Mucosa of rectum (tissue), 2 donors: ENCODE measurements around the gene MAGI1.

Source experiments
- H3K27ac ChIP-seq, 2 donors: one replicate each; pipeline ENCODE4 v1.7.0; 2013; ENCODE audit warnings: inconsistent platforms in 2 of 2, low read depth in 2 of 2, low read length in 2 of 2
- H3K27me3 ChIP-seq, 2 donors: one replicate each; pipeline ENCODE4 v1.7.0; 2013; ENCODE audit warnings: low read length in 2 of 2; ENCODE audit not compliant: control insufficient read depth in 2 of 2, insufficient read depth in 2 of 2
- H3K36me3 ChIP-seq, 2 donors: one replicate each; pipeline ENCODE4 v1.7.0; 2013; ENCODE audit warnings: low read length in 2 of 2; ENCODE audit not compliant: control insufficient read depth in 2 of 2, insufficient read depth in 2 of 2
- H3K4me1 ChIP-seq, 2 donors: one replicate each; pipeline ENCODE4 v1.7.0; 2013; ENCODE audit warnings: low read length in 2 of 2, mild to moderate bottlenecking in 1 of 2; ENCODE audit not compliant: control insufficient read depth in 2 of 2, insufficient read depth in 2 of 2
- H3K4me3 ChIP-seq, 2 donors: one replicate each; pipeline ENCODE4 v1.7.0; 2013; ENCODE audit warnings: low read length in 2 of 2
- H3K9ac ChIP-seq, 2 donors: one replicate each; pipeline ENCODE4 v1.7.0; 2013; ENCODE audit warnings: low read length in 2 of 2, low read depth in 1 of 2, mild to moderate bottlenecking in 1 of 2
- H3K9me3 ChIP-seq, 2 donors: one replicate each; pipeline ENCODE4 v1.7.0; 2013; ENCODE audit warnings: low read length in 2 of 2; ENCODE audit not compliant: control insufficient read depth in 2 of 2
- donor health status: healthy.
- donor health status: Normal muscosa, but diverticular disease.

The MAGI1 gene

GRCh38 chr3:65796676-65797075, 242.0 kb downstream of the MAGI1 start:
- Histone ChIP-seq H3K4me1 (peaks cover 5 to 7% of the 10 kb centered on the region in 2 donors), H3K27me3 (no peaks in the 10 kb centered on the region), H3K4me3 (no peak overlapping the region), H3K27ac (no peak overlapping the region), H3K9ac (no peak overlapping the region), H3K36me3 (no peaks in the 10 kb centered on the region), H3K9me3 (no peaks in the 10 kb centered on the region)

GRCh38 chr3:65795166-65795565, 243.6 kb downstream of the MAGI1 start:
- Histone ChIP-seq H3K9me3 (no peaks in the 10 kb centered on the region), H3K27ac (no peak overlapping the region), H3K9ac (no peak overlapping the region), H3K4me1 (peaks cover 5 to 7% of the 10 kb centered on the region in 2 donors), H3K36me3 (no peaks in the 10 kb centered on the region), H3K4me3 (no peak overlapping the region), H3K27me3 (no peaks in the 10 kb centered on the region)

GRCh38 chr3:65793495-65794200, 245.1 kb downstream of the MAGI1 start:
- H3K4me1 ChIP-seq, result peaks cover 5 to 7% of the 10 kb centered on the region in 2 donors
- H3K9ac ChIP-seq, result no peak overlapping the region
- no peak overlapping the region for H3K27ac ChIP-seq
- H3K9me3 ChIP-seq, result no peaks in the 10 kb centered on the region
- H3K36me3 ChIP-seq, result no peaks in the 10 kb centered on the region
- no peaks in the 10 kb centered on the region for H3K27me3 ChIP-seq
- H3K4me3 ChIP-seq, result no peak overlapping the region

- H3K9me3 ChIP-seq, result no peaks in the 10 kb centered on the region
- no peak overlapping the region for H3K4me3 ChIP-seq
- no peak overlapping the region for H3K9ac ChIP-seq
- no peak overlapping the region for H3K27ac ChIP-seq
- no peaks in the 10 kb centered on the region for H3K27me3 ChIP-seq
- no peaks in the 10 kb centered on the region for H3K36me3 ChIP-seq
- no peaks in the 10 kb centered on the region for H3K4me1 ChIP-seq
Measured at GRCh38 chr3:65788461-65788860, 250.3 kb downstream of the MAGI1 start.

- Histone ChIP-seq H3K27ac (no peak overlapping the region), H3K36me3 (no peaks in the 10 kb centered on the region), H3K9ac (no peak overlapping the region), H3K4me1 (no peaks in the 10 kb centered on the region), H3K27me3 (no peaks in the 10 kb centered on the region), H3K9me3 (no peaks in the 10 kb centered on the region), H3K4me3 (no peak overlapping the region)
Measured at GRCh38 chr3:65787827-65788226, 250.9 kb downstream of the MAGI1 start.

- H3K9ac ChIP-seq, result no peak overlapping the region
- no peaks in the 10 kb centered on the region for H3K36me3 ChIP-seq
- no peaks in the 10 kb centered on the region for H3K4me1 ChIP-seq
- H3K4me3 ChIP-seq, result no peak overlapping the region
- H3K9me3 ChIP-seq, result no peaks in the 10 kb centered on the region
- H3K27ac ChIP-seq, result no peak overlapping the region
- no peaks in the 10 kb centered on the region for H3K27me3 ChIP-seq
Measured at GRCh38 chr3:65787340-65787739, 251.4 kb downstream of the MAGI1 start.

- no peak overlapping the region for H3K27ac ChIP-seq
- no peak overlapping the region for H3K4me3 ChIP-seq
- H3K9me3 ChIP-seq, result no peaks in the 10 kb centered on the region
- no peaks in the 10 kb centered on the region for H3K36me3 ChIP-seq
- H3K9ac ChIP-seq, result no peak overlapping the region
- no peaks in the 10 kb centered on the region for H3K4me1 ChIP-seq
- H3K27me3 ChIP-seq, result no peaks in the 10 kb centered on the region
Measured at GRCh38 chr3:65786890-65787289, 251.8 kb downstream of the MAGI1 start.

GRCh38 chr3:65785065-65785645, 253.6 kb downstream of the MAGI1 start:
- Histone ChIP-seq H3K9ac (no peak overlapping the region), H3K9me3 (no peaks in the 10 kb centered on the region), H3K4me1 (no peaks in the 10 kb centered on the region), H3K4me3 (no peak overlapping the region), H3K36me3 (no peaks in the 10 kb centered on the region), H3K27me3 (no peaks in the 10 kb centered on the region), H3K27ac (no peak overlapping the region)

GRCh38 chr3:65783117-65783516, 255.6 kb downstream of the MAGI1 start:
- Histone ChIP-seq H3K9ac (no peak overlapping the region), H3K4me1 (no peaks in the 10 kb centered on the region), H3K27ac (no peak overlapping the region), H3K4me3 (no peak overlapping the region), H3K36me3 (no peaks in the 10 kb centered on the region), H3K9me3 (no peaks in the 10 kb centered on the region), H3K27me3 (no peaks in the 10 kb centered on the region)

GRCh38 chr3:65781594-65781993, 257.1 kb downstream of the MAGI1 start:
- Histone ChIP-seq H3K4me3 (no peak overlapping the region), H3K9me3 (no peaks in the 10 kb centered on the region), H3K4me1 (no peaks in the 10 kb centered on the region)

More at GRCh38 chr3:65781594-65781993, 257.1 kb downstream of the MAGI1 start:
- no peaks in the 10 kb centered on the region for H3K36me3 ChIP-seq
- no peaks in the 10 kb centered on the region for H3K27me3 ChIP-seq
- no peak overlapping the region for H3K9ac ChIP-seq
- H3K27ac ChIP-seq, result no peak overlapping the region
